Measurements from ENCODE around the gene CPT2.

GRCh38 chr1:53180951-53181350 is 15.7 kb upstream of the CPT2 start:
- TF ChIP-seq CTCF (conservative IDR thresholded peaks at IDR 0.05 in 1 of 2, IDR thresholded peaks at IDR 0.05 in 1 of 2; ENCODE audit: low read depth in 1 of 2, low read length in 2 of 2) (no peak), EZH2 (IDR thresholded peaks at IDR 0.05; ENCODE audit: low read length, missing control alignments) (no peak)
